Measurements from ENCODE around the gene ADAMTS13.

Gene ADAMTS13

DNA sequence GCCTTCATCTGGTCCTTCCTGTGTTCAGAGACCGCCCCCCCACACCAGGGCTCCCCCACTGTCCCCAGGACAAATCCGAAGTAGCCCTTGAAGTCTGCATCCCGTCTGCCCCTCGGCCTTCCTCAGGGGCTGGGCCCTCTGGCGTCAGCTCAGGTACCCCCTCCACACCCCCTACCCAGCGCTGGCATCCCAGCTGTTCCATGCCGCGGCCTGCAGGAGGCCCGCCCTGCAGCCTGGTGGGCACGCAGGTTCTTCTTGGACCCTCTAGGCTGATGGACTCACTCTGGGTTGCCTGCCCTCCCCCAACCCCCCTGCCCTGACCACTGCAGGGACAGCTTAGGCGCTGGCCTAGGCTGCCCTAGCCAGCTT lies 50.1 kb downstream of the ADAMTS13 start:
- DNase-seq (ENCODE audit: low read depth) = no peak

DNA sequence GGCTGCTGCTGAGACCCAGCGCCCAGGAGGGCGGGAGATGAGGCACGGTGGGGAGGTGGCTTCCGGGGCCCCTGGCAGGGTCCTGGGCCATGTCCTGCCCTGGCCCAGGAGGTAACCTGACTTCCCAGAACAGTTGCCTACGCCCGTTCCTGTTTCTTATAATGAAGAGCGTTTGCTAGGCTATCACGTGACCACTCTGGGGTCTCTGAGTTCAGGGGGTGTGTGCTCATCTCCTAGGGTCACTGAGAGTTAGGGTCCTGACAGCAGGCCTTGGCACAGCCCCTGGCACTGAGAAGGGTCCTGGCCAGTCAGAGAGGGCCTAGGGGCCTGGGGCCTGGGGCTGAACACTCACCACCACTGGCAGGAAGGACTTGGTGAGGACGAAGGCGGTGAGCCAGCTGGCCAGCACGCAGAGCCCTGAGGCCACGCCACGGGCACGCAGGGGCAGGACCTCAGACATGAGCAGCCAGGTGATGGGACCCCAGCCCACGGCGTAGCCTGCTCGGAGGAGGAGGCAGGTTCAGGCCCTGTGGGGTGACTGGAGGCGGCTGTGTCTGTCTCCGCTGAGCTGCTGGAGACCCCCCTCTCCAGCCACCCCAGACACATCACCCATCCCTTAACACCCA lies 50.7 kb downstream of the ADAMTS13 start:
- no peak for DNase-seq (ENCODE audit: low read depth)

DNA sequence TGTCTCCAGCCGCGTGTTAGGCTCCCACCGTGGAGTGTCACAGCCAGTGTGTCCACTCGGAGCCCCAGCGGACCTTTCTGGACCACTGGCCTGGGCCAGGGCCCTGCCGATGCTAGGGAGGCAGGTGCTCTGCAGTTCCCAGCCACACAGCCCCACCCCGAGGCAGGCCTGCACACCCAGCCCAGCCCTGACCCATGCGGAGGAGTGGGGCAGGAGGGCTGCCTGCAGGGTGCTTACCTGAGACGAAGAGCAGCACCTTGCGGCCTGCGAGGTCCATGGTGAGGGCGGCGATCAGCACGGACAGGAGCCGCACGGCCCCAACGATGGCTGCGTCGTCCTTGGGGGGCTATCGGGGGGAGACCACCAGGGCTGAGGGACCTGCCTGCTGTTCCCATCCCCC lies 51.6 kb downstream of the ADAMTS13 start:
- DNase-seq (ENCODE audit: low read depth) = no peak

DNA sequence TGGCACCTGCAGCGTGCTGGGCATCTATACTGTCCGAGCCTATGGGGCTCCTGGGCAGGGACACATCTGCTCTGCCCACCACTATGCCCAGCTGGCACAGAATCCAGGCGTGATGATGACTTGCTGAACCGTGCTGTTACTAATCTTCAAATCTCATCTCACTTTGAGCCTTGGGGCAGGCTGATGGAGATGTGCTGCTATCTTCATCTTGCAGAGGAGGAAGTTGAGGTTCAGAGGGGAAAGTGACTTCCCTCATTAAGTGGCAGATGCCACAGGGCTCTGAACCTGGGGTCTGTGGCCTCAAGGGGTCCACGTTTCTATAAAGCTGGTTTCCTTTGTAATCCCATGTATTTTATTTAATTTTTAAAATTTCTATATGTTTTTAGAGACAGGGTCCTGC lies 52.0 kb downstream of the ADAMTS13 start:
- DNase-seq (ENCODE audit: low read depth) = no peak

DNA sequence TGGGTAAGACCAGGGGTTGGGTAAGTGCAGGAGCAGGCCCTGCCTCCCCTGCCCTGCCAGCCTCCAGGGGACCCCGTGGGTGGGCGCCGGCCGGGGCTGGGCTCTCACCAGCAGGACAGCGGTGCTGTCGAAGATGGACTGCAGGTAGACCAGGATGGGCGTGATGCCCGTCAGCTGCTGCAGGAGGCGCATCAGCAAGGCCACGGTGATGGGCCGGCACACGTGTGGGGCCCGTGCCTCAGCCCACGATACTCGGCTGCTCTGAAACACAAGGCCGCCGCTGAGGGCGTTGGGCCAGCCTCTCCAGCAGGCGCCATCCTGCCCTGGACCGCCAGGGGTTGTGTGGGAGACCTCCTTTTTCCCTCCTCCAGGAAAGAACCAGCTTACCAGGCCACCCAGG lies 52.7 kb downstream of the ADAMTS13 start:
- DNase-seq (ENCODE audit: low read depth) = no peak

DNA sequence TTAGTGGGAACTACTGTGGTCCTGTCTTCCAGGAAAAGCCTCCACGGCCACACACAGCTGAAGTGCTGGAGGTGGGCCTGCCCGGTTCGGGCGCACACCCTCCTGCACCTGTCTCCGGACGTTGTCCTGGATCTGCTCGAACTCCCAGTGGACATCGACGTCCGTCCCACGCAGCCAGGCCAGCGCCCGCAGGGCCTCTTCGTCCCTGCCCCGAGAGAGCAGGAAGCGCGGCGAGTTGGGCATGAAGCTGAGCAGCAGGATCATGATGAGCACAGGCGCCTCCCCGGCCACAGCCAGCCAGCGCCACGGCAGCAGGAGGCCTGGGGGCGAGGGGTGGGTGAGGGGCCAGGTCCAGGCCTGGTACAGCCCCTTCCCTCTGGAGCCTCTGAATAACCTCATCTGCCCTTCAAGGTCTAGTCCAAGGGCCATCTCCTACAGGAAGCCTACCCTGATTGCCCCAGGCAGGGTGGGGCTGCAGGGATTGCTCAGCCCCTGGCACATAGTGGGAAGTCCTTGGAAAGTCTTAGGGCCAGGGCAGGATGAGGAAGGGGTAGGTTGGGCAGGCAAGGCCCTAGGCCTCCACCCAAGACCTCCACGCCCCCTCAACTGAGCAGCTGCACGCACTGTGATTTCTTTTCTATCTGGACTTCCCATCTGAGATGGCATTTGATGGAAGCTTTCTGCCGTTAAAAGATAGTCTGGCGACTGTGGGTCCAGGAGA lies 53.3 kb downstream of the ADAMTS13 start:
- DNase-seq (ENCODE audit: low read depth) = no peak

DNA sequence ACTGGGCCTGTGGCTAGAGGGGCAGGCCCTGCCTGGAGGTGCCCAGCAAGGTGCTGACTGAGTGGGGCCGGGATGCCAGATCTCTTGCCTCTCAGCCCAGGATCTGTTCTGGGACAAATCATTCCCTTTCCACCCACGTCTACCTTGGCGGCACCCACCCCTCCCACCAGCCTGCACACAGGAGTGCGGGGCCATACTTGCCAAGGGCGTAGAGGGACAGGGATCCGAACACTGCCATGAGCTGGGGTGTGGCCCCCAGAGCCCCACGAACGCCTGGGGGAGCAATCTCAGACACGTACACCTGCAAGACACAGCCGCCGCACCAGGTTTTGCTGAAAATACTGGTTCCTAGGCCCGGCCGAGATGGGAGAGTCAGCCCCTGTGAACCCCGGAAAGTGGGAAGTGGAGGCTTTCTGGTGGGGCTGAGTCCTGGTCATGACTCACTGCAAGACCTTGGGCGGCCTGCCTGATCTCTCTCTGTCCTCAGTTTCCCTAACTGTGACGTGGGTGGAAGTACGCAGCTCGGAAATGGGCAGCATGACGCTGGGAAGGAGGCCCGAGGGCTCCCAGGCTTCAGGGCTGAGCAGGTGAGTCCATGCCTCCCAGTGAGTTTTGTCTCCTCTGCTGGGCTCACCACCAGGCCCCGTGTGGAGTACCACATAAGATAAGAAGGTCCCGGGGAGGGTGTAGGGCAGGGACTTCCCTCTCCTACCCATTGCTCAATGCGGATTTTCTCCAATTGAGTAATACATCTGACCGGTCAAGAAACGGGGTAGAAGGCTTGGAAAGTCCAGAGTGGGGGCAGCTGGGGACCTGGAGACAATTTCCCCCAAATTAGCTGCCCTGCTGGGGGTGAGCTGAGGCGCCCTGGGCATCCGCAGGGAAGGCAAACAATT lies 54.1 kb downstream of the ADAMTS13 start:
- DNase-seq (ENCODE audit: low read depth) = no peak

DNA sequence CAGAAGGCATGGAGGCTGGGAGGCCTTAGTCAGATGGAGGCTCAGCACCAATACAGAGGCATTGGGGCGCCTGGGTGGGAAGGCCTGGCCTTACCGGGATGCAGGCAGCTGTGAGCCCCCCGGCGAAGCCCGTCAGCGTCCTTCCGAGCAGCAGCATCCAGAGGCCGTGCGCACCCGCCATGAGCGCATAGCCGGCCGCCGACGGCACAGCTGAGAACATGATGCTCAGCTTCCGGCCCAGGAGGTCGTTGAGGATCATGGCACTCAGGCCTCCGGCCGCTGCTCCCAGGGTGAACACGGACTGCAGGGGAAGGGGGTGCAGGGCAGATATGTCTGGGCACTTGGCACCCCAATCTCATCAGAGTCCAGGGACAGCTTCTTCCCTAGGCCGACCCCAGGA lies 54.8 kb downstream of the ADAMTS13 start:
- no peak for DNase-seq (ENCODE audit: low read depth)

DNA sequence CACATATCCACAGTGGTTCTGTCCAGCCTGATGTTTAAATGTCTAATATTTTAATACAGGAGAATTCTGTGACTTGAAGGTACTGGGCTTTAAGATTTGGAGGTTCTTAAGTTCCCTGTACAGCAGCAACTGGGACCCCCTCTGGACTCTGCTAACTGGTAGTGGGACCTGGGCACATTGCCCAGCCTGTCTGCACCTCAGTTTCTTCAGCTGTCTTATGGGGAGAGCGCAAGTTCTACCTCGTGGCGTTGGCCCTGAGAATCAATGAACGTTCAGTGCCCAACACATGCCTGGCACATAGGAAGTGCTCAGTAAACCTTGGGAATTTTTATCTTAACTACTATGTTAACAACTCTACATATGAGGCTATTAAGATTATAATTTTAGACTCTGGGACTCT lies 55.3 kb downstream of the ADAMTS13 start:
- no peak for DNase-seq (ENCODE audit: low read depth)

DNA sequence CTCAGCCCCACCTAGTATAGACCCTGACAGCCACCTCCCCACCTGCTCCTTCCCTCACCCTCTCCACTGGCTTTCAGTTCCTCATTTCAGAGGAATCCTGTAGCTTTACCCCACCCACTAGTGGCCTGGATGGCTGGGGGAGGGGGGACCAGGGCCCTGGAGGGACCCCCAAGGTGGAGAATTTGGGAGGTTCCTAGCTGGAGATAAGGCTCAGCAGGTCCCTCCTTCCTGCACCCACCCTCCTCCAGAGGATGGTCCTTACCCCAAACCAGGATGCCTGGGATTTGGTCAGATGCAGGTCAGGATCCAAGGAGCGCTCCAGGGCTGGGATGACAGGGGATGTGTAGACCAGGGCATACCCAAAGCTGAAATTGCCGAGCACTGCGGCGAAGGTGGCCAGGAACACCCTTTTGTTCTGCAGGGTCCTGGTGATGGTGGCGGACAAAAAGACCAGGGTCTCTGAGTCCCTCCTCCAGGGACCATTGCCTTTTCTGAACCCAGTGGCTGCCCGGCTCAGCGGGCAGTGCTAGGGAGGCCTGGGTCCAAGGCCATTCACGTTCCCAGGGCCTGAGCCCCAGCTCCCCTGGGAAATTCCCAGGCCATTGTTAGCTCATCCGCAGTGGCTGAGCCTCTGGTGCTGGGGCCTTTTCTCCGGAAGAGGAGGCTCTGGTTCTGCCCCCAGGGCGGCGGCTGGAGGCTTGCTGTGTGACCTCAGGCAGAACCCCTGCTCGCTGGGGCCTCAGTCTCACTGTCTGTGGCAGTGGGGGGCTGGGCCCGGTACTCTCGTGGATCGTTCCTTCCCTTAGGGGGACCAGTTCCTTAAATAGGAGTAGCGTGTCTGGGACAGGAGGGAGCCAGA lies 56.1 kb downstream of the ADAMTS13 start:
- no peak for DNase-seq (ENCODE audit: low read depth)

DNA sequence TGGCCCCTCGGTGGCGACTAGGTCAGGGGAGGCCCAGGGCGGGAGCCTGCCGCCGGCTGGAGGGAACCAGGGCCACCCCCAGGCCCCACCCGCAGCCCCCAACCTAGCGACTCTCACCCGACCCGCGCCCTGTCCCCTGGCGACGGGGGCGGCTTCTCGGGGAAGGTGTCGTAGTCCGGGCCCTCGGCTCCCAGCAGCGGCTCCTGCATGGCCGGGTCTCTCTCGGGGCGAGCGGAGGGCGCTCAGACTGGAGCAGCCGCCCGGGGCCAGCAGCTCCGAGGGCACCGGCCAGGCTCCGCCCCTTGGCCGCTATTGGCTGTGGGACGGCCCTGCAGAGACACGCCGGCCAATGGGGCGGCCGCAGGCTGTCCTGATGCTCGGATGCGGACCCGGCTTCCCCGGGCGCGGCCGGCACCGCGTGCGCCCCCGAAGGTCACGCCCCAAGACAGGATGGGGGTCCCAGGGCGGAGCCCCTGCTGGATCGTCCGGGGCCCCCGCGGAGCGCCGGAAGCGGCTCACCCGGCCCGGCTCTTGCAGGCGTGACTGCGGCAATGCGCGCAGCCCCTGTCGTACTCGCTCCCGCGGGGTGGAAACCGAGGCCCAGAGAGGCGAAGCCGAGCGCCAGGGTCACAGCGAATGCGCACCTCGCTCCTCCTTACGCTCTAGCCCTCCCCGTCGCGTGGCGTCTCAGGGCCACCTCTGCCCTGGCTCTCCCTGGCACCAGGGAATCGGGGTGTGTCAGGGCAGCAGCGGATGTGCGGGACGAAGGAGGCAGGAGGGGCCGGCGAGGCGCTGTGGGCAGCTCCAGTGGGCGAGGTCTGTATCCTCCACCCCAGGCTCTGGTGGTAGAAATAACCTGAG lies 56.9 kb downstream of the ADAMTS13 start, which contains the start of gene SLC2A6:
TSS of gene SLC2A6 (minus strand) at position 249 of the 861 bp plus-strand sequence. CDS start at position 209, 40 bp downstream.
- peak; percentile 76 for DNase-seq (ENCODE audit: low read depth)

DNA sequence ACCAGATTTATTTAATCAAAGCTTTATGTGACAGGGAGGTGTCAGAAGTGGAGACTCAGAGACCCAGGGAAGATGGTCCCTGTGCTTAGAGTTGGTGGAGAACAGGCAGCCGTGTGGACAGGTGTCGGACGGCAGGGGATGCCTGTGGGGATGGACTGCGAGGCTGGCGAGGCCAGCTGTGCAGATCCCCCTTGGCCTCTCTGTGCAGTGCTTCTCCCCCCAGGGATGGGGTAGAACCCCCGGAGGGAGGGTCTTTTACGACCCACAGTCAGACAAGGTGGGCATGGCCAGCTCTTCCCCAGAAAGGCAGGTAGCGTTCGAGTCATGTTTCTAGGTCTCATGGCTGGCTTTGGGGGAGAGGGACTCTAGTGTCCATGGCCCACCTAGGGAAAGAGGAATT lies 61.4 kb downstream of the ADAMTS13 start:
- DNase-seq (ENCODE audit: low read depth) = no peak

DNA sequence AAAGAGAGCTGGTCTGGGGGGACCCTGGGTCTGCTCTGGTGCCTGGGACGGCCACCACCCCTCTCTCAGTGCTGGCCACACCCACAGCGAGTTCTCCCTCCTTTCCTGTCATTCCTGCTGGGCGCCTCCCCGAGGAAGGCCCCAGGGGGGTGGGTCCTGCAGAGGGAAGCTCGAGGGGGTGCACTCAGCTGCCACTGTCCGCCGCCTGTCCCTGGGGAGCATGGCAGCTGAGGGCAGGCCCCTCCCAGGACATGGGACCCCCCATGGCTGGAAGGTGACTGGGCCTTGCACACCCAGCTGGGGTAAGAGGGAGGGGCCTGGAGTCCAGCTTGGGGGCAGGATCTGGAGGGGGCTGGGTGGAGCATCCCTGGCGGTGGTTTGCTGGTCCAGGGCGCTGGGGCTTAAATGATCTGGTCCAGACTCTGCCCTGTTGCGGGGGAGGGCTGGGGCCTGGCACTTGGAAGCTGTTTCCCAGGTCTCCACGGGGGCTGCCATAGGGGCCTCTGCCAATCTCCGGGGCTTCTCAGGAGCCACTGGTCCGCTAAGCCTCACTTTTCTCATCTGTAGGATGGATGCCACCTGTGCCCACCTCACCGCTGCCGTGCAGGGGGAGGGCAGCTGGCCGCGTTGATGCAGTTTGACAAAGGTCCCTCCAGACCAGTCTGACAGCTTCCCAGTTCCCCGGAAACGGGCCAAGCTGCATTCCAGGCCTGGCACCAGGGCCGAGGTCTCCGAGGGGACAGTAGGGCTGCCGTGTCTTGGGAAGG lies 62.7 kb downstream of the ADAMTS13 start:
- no peak for DNase-seq (ENCODE audit: low read depth)

DNA sequence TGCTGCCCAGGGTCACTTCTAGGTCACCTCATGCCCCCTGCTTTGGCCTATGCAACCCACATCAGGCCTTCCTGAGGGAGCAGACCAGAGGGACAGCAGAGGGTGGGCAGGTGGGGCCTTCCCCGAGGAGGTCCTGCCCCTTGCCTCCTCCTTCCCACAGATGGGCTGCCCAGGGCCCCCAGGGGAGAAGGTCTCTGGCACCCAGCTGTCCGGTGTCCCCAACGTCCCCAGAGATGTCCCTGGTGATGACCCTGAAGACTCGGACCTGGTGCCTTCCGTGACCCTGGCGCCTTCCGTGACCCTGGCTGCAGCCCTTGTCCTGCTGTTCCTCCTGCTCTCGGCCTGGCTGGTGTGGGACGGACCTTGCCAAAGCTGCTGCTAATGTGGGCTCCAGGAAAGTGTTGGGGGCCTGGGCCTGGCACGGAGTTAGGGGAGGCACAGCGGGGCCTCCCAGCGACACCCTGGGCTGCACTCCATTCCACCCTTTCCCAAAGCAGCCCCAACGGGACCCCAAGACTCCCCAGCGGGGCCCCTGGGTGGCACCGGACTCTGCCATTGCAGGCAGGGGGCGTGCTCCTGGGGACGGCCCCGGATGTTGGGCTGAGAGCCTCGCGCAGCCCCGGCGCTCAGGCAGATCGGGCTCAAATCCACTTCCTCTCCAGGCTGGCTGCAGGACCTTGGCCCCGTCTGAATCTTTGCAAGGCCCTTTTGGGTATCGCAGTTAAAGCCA lies 63.5 kb downstream of the ADAMTS13 start:
- no peak for DNase-seq (ENCODE audit: low read depth)

DNA sequence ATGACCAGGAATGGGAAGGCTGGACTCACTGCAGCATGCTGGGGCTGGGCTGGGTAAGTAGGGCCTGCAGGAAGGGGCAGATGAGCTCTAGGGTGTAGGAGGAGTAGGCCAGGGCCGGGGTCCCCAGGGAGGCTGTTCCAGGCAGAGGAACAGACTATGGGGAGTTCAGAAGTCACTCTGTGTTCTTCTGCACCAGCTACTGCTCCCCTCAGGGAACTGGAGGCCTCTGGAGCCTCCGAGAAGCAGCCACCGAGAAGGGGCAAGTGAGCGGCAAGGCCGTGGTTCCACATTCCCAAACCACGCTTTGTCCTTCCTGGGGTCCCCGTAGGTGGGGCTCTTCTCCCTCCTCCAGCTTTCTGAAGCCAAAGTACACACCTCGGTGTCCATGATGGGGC lies 65.2 kb downstream of the ADAMTS13 start:
- no peak for DNase-seq (ENCODE audit: low read depth)

DNA sequence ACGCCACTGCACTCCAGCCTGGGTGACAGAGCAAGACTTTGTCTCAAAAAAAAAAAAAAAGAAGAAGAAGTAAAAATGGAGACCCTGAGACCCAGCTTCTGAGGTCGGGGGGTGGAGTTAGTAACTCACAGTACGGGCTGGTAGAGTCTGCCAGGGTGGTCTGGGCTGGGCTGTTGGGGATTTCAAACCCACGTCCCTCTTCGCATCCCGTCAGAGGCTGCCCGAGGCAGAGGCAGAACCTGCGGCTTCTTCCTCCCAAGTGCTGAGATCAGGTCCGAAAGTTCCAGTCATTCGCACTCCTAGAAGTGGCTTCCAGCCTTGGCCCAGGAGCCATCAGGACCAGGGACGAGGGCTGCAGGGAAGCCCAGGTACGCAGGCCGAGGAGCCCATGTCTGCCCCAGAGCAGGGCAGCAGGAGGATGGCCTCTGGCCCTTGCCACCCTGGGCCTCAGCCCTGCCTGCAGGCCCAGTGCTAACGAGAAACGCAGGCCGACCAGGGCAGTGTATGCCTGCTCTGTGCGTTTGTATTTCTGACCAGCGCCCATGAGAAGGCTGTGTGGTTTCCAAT lies 66.6 kb downstream of the ADAMTS13 start:
- DNase-seq (ENCODE audit: low read depth) = no peak

DNA sequence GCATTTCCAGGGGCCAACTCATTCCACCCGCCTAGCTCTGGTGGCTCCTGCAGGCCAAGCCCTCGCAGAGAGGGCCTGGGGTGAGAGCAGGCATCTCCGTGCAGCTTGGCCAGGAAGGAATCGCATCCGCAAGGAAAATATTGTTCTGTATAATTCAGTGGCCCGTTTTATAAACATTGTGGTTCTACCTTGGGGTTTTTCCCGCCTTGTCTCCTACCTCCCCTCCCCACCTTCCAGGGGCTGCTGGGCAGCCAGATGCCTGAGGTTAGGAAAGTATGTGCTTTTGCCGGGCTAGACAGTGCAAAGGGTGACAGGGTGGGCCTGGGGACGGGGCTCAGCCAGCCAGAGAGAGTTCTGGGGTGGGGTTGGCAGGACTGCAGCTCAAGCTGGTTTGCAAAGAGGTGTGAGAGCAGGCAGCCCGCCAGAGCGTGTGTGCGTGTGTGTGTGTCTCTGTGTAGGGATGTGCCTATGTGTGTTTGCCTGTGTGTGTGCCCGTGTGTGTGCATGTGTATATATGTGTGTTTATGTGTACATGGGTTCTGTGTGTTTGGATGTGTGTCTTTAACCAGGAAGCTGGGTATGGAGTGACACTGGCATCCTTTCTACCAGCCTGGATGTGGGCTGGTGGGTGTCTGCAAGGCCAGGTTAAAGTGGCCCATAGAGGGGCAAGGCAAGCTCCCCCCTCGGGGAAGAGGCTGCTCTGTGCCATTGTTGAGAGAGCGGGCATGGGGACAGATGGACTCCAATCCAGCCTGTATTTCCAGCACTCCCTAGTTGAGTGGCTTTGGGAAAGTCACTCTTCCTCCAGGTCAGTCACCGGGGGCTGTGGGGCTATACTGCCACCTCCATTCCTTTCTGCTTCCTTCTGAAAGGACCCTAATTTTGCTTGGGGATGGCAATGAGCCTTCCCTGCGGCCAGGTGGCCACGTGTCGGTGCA lies 67.4 kb downstream of the ADAMTS13 start:
- DNase-seq (ENCODE audit: low read depth) = no peak

DNA sequence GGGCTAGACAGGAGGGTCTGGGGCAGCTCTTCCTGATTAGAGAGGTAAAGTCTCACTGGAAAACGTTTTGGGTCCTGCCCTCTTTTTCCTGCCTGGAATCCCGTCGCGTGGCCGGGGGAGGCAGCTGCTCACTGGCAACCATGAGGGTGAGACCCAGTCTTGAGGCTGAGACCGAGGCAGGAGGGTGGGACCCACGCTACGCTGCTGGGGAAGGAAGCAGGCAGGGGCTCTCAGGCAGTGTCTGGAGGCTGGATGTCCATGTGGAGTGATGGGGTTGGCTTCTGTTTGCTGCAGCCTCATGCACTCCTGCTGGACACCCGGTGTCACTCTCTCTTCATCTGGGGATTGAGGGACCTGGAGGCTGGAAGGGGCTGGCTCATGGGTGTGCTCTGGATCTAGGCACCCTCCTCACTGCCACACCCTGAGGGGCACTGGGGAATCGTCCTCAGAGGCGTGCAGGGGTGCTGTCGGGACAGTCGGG lies 68.1 kb downstream of the ADAMTS13 start:
- DNase-seq (ENCODE audit: low read depth) = no peak
